ENCODE measurements around the gene DGKH. TPM values are rescaled to one million over a fixed set of nuclear protein-coding genes. Genes with fewer than 3 reads are reported as not detected.

DGKH gene
- total RNA-seq, 1 donor from 2014 or later = 17.9 TPM

DNA sequence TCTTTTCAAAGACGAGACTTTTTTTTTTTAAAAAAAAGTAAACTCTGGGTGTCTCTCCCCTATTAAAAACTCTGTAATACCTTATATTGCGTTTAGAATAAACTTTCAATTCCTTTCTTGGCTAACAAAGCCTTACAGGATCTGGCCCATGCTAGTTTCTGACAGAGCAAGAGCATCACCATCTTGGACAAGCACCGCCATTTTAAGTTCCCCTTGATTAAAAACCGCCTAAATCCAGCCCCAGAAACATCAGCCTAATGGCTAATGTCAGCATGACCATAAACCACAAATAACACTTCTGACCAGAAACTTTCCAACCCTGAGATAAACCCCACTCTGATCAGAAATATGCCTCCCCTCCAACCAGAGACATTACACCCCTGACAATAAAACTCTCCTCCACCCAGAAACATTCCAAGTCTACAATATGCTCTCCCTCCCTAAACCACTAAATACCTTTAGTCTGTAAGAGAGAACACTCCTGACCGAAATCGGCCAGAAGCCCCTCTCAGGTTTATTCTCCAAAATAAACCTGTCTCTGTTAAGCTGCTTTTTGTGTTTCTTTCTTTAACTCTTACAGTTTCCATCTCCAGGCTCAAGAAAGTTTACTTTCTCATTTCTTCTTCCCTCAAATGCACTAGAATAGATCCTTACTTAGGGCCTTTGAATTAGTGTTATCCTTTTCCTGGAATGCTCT, 221.9 kb downstream of the DGKH start:
- no peak for DNase-seq (ENCODE audit: low read depth)
- Histone ChIP-seq H3K36me3 (ENCODE audit: control insufficient read depth, insufficient read depth, low read length) (no peaks in the 10 kb centered on the region), H3K27me3 (ENCODE audit: control insufficient read depth, insufficient read depth, low read length) (no peaks in the 10 kb centered on the region), H3K4me3 (ENCODE audit: low read depth, low read length) (no peak overlapping the region)
- TF ChIP-seq, protein P1, sequence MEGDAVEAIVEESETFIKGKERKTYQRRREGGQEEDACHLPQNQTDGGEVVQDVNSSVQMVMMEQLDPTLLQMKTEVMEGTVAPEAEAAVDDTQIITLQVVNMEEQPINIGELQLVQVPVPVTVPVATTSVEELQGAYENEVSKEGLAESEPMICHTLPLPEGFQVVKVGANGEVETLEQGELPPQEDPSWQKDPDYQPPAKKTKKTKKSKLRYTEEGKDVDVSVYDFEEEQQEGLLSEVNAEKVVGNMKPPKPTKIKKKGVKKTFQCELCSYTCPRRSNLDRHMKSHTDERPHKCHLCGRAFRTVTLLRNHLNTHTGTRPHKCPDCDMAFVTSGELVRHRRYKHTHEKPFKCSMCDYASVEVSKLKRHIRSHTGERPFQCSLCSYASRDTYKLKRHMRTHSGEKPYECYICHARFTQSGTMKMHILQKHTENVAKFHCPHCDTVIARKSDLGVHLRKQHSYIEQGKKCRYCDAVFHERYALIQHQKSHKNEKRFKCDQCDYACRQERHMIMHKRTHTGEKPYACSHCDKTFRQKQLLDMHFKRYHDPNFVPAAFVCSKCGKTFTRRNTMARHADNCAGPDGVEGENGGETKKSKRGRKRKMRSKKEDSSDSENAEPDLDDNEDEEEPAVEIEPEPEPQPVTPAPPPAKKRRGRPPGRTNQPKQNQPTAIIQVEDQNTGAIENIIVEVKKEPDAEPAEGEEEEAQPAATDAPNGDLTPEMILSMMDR (IDR thresholded peaks at IDR 0.05; ENCODE audit: insufficient read depth, low read length, poor library complexity, severe bottlenecking) = no peak

DNA sequence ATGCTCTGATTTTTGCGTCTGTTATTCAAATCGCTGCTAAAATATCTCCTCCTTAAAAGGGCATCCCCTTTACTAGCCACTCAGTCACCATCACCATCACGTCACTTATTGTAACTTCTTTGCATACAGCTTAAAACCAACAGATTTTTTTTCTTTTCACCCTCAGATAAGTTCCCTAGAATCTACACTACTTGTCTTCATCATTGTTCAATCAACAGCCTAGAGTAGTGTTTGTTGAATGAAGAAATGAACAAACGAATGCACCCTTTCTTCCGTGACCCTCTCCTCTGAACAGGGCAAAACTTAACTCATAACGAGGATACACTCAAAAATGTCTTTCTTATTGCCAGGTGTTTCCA, 222.4 kb downstream of the DGKH start:
- no peaks in the 10 kb centered on the region for H3K36me3 ChIP-seq (ENCODE audit: control insufficient read depth, insufficient read depth, low read length)
- no peaks in the 10 kb centered on the region for H3K27me3 ChIP-seq (ENCODE audit: control insufficient read depth, insufficient read depth, low read length)
- no peak for DNase-seq (ENCODE audit: low read depth)
- TF ChIP-seq, protein P1 (IDR thresholded peaks at IDR 0.05; ENCODE audit: insufficient read depth, low read length, poor library complexity, severe bottlenecking) = no peak
- peak overlapping the region; percentile 63 for H3K4me3 ChIP-seq (ENCODE audit: low read depth, low read length)

DNA sequence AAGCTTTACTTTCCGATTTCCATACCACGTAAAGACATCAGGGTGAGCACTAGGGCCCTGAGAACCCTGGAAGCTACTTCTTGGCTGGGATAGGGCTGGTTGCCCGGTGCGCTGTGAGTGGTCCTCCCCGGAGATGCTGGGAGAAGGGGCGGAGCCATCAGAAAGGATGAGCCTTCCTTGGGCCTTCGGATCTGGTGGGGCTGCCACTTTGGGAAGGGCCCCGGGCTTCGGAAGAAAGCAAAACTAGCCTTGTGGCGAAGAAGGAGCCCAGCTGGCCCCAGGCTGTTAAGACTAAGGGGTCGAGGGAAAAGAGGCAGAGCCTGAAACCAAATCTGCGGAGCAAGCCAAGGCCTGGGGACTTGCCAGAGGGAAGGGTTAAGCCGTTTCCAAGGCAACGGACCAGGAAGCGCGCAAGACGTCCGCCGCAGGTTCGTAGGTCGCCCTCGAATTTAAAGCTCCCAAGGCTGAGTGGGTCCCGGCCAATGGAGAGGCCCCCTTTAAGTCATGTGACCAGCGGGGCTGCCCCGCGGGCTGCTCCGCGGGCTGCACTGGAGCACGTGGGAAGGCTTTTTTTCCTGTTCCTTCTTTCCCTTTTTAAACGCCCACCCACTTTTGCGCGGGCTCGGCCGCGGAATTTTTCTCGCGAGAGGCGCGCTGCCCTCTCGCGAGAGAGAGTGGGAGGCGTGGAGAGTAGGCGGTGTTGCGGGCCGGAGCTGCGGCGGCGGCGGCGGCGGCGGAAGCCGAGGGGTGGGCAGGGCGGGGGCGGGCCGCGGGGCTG, 223.1 kb downstream of the DGKH start:
- no peaks in the 10 kb centered on the region for H3K36me3 ChIP-seq (ENCODE audit: control insufficient read depth, insufficient read depth, low read length)
- TF ChIP-seq, protein P1 (IDR thresholded peaks at IDR 0.05; ENCODE audit: insufficient read depth, low read length, poor library complexity, severe bottlenecking) = no peak
- H3K4me3 ChIP-seq (ENCODE audit: low read depth, low read length) = peak overlapping the region; percentile 63
- no peaks in the 10 kb centered on the region for H3K27me3 ChIP-seq (ENCODE audit: control insufficient read depth, insufficient read depth, low read length)
- DNase-seq (ENCODE audit: low read depth) = peak; percentile 96

DNA sequence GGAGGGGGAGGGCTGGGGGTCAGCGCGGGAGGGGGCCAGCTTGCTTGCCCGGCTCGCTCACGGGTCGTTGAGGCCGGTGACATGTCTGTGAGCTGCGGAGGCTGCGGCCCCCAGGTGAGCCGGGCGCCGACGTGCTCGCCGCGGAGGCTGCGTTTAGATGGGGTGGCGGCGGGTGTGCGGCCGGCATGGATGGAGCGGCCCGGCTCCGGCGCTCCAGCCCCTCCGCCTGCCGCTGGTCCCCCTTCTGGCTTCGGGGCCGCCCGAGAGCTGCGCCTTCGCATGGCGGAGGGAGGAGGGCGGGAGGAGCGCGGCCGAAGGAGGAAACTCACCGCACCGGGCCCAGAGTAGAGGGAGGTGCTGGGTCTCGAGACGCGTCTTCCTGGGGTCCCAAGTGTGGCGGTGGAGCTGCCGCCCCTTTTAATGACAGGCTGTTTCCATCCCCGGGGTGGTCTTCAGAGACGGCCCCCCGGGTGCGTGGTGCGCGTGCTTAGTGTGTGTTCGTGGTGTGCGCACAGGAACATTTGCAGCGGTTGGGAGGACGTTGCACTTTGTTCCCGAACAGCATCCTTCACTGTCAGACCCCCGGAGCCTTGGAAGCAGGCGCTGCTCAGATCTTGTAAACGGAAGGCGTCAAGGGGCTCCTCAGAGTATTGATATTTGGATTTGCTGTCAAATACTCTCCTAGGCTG, 223.8 kb downstream of the DGKH start, which contains the start of gene AKAP11:
Gene AKAP11 (plus strand): TSS at position 38 of the 689 bp plus-strand sequence. CDS start 14,197 bp downstream, outside the sequence.
- TF ChIP-seq, protein P1 (IDR thresholded peaks at IDR 0.05; ENCODE audit: insufficient read depth, low read length, poor library complexity, severe bottlenecking) = no peak
- peak within 1 kb of the TSS; percentile 63 for H3K4me3 ChIP-seq (ENCODE audit: low read depth, low read length)

DNA sequence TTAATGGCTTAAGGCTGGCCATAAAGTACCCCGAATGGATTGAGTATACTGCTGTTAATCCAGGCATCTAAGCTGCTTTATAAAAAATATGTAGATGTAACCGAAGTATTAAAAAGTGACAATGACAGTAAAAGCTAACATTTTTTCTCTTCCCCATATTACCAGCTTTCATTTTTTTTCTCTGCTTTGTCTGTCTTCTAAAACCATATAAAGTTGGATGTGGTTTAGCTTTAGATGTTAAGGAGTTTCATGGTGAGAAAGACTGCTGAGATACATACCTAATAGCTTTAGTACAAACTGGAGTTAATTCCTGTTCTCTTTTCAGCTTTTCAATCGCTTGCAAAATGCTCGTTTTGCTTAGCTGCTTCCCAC, 224.3 kb downstream of the DGKH start:
- DNase-seq (ENCODE audit: low read depth) = no peak
- peak overlapping the region; percentile 63 for H3K4me3 ChIP-seq (ENCODE audit: low read depth, low read length)
- H3K36me3 ChIP-seq (ENCODE audit: control insufficient read depth, insufficient read depth, low read length) = no peaks in the 10 kb centered on the region
- TF ChIP-seq, protein P1 (IDR thresholded peaks at IDR 0.05; ENCODE audit: insufficient read depth, low read length, poor library complexity, severe bottlenecking) = no peak
- H3K27me3 ChIP-seq (ENCODE audit: control insufficient read depth, insufficient read depth, low read length) = no peaks in the 10 kb centered on the region

More for the DNA sequence above, 223.8 kb downstream of the DGKH start, which contains the start of gene AKAP11:
- no peaks in the 10 kb centered on the region for H3K27me3 ChIP-seq (ENCODE audit: control insufficient read depth, insufficient read depth, low read length)
- no peaks in the 10 kb centered on the region for H3K36me3 ChIP-seq (ENCODE audit: control insufficient read depth, insufficient read depth, low read length)
- DNase-seq (ENCODE audit: low read depth) = no peak

All from kidney epithelial cell (primary cell).